Spinal cord (tissue), 10 donors: ENCODE measurements around the gene GP5. TPM values are rescaled to one million over a fixed set of nuclear protein-coding genes. Genes with fewer than 3 reads are reported as not detected.

ENCODE experiments used
- DNase-seq, 6 donors: peaks; one replicate each; pipeline versions ENCODE4 v3.0.0 to v3.0.0-alpha.2; 2013 to 2015; ENCODE audit warnings: low spot score in 6 of 6, low read depth in 4 of 6
- H3K27ac ChIP-seq: one replicate; pipeline ENCODE4 v1.5.1; 2013; ENCODE audit warnings: low read depth, low read length, control low read depth
- H3K27me3 ChIP-seq: one replicate; pipeline ENCODE4 v1.6.1; 2013; ENCODE audit warnings: low read length; ENCODE audit not compliant: control insufficient read depth, insufficient read depth
- H3K36me3 ChIP-seq: one replicate; pipeline ENCODE4 v1.6.1; 2013; ENCODE audit warnings: low read length; ENCODE audit not compliant: control insufficient read depth, insufficient read depth
- H3K4me1 ChIP-seq: one replicate; pipeline ENCODE4 v1.6.1; 2013; ENCODE audit warnings: low read length; ENCODE audit not compliant: control insufficient read depth, insufficient read depth
- H3K4me3 ChIP-seq: one replicate; pipeline ENCODE4 v1.5.1; 2013; ENCODE audit warnings: low read depth, low read length, control low read depth
- H3K9me3 ChIP-seq: one replicate; pipeline ENCODE4 v1.6.1; 2013; ENCODE audit warnings: low read length; ENCODE audit not compliant: control insufficient read depth, insufficient read depth
- WGBS: methylation state at CpG from one replicate; pipeline ENCODE4 v1.1.5; 2013; ENCODE audit warnings: missing lambda C conversion rate; ENCODE audit not compliant: insufficient coverage; 5-methylcytosine and 5-hydroxymethylcytosine counted together
- polyA plus RNA-seq, 2 donors: library from polyadenylated mRNA; unstranded; fragments of 120-200 nt; gene quantifications; one replicate each; pipeline ENCODE4 v1.2.1, GENCODE V29; 2013; ENCODE audit not compliant: insufficient read length in 2 of 2
- total RNA-seq, 2 donors: library from RNA; depleted of rRNA in 1 of 2; stranded (reverse); fragments of 120-200 nt in 1 of 2; fragments of >200 nt in 1 of 2; gene quantifications; one replicate each; pipeline versions ENCODE4 v1.2.3 to v1.2.4, GENCODE V29; 2013 to 2014
- donor health status: healthy.

The GP5 gene
- total and polyA plus RNA-seq, 4 donors = 0.25 to 0.69 (median 0.31) TPM

DNA sequence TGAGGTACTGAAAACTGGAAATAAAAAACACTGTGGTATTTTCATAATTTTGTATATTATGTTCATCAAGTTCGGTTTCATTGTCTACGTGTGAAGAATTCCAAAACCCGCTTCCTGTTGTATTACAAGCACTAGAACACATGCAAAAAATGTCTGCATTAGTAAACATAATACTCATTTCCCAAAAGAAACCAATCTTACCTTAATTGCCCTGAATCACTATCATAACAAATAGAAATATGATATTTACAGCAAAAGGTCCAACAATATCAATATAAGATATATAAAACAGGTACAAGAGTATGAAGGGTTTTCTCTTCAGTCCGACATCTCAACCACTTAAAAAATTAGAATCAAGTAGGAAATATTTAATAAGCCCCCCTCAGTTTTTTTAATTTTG is 26.3 kb upstream of the GP5 start:
- DNase-seq = no peak
- Histone ChIP-seq H3K4me3 (no peak overlapping the region), H3K9me3 (no peaks in the 10 kb centered on the region), H3K36me3 (peaks cover 8% of the 10 kb centered on the region), H3K27me3 (no peaks in the 10 kb centered on the region), H3K27ac (no peak overlapping the region), H3K4me1 (no peaks in the 10 kb centered on the region)
- WGBS = 90% methylated on average over 2 of the region's 4 CpGs

DNA sequence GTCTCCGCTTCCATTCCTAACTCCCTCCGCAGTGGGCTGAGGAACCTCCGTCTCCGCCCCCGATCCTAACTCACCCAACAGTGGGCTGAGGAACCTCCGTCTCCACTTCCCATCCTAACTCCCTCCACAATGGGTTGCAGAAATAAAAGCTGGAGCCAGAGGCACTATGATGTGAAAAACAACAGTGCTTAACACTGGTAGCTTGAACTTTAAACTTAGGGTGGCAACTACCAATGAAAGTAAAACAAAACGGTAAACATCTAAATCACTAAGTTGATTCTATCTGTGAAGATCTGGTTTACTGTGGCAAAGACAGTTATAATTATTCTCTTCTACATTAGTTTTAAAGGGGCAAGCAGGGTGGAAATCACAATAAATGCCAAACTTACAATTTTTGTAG is 25.9 kb upstream of the GP5 start:
- DNase-seq = no peak
- H3K4me3 ChIP-seq = no peak overlapping the region
- no peaks in the 10 kb centered on the region for H3K27me3 ChIP-seq
- no peak overlapping the region for H3K27ac ChIP-seq
- 80% methylated on average over 1 of the region's 7 CpGs for WGBS
- peaks cover 8% of the 10 kb centered on the region for H3K36me3 ChIP-seq
- no peaks in the 10 kb centered on the region for H3K4me1 ChIP-seq
- H3K9me3 ChIP-seq = no peaks in the 10 kb centered on the region

GRCh38 chr3:194424373-194424772 is 25.3 kb upstream of the GP5 start:
- WGBS = no CpG with 5 or more reads among the region's 1 CpG
- Histone ChIP-seq H3K9me3 (no peaks in the 10 kb centered on the region), H3K27me3 (no peaks in the 10 kb centered on the region)

DNA sequence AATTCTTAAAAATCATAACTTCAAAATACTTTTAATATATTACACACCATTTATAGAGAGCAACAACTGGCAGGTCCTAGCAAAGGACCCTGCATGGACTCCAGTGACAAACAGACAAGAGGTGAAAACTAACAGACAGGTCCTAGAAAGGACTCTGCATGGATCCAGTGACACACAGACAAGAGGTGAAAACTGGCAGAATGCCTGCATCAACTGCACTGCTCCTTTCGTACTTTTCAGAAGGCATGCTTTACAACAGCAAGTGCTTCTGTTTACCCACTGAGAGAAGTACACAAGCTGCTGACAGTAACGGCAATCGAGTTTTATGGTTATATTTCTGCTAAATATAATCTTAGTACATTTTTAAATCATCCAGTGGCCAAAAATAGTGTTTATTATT is 24.3 kb upstream of the GP5 start:
- Histone ChIP-seq H3K4me1 (no peaks in the 10 kb centered on the region), H3K27me3 (no peaks in the 10 kb centered on the region), H3K4me3 (no peak overlapping the region), H3K27ac (no peak overlapping the region), H3K36me3 (peaks cover 8% of the 10 kb centered on the region), H3K9me3 (no peaks in the 10 kb centered on the region)
- WGBS = no CpG with 5 or more reads among the region's 3 CpGs
- no peak for DNase-seq

More at GRCh38 chr3:194424373-194424772, 25.3 kb upstream of the GP5 start:
- no peak overlapping the region for H3K27ac ChIP-seq
- H3K36me3 ChIP-seq = peaks cover 8% of the 10 kb centered on the region
- no peaks in the 10 kb centered on the region for H3K4me1 ChIP-seq
- no peak for DNase-seq
- H3K4me3 ChIP-seq = no peak overlapping the region

GRCh38 chr3:194422188-194422587 is 23.1 kb upstream of the GP5 start:
- Histone ChIP-seq H3K4me1 (peaks cover 1% of the 10 kb centered on the region), H3K9me3 (no peaks in the 10 kb centered on the region), H3K27ac (no peak overlapping the region), H3K27me3 (no peaks in the 10 kb centered on the region), H3K36me3 (peaks cover 13% of the 10 kb centered on the region), H3K4me3 (no peak overlapping the region)
- DNase-seq = no peak

DNA sequence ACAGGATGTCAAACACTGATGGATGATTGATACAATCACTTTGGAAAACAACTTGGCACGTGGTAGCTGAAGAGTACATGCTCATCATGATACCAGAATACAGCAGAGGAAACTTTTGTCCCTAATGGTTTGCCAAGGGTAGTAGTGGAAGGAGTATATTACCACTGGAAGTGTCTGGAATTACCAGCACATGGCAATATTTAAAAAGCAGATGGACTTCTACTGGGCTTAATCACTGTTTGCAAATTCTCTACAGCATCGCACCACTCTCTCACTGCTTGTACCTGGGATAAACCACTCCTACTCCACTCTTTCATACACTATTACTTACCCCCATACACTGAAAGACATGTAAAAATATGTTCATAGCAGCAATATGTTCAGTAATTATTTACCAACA is 19.6 kb upstream of the GP5 start:
- Histone ChIP-seq H3K27ac (no peak overlapping the region), H3K27me3 (no peaks in the 10 kb centered on the region), H3K4me1 (peaks cover 4% of the 10 kb centered on the region), H3K9me3 (no peaks in the 10 kb centered on the region), H3K36me3 (peaks cover 9% of the 10 kb centered on the region), H3K4me3 (no peak overlapping the region)
- no peak for DNase-seq
- WGBS = 83% methylated on average over 1 of the region's 2 CpGs

GRCh38 chr3:194407423-194407822 is 8.4 kb upstream of the GP5 start:
- peaks cover 6% of the 10 kb centered on the region for H3K36me3 ChIP-seq
- 83% methylated on average over 4 of the region's 7 CpGs for WGBS
- no peaks in the 10 kb centered on the region for H3K4me1 ChIP-seq
- H3K27me3 ChIP-seq = no peaks in the 10 kb centered on the region
- no peaks in the 10 kb centered on the region for H3K9me3 ChIP-seq
- H3K4me3 ChIP-seq = no peak overlapping the region
- no peak for DNase-seq
- no peak overlapping the region for H3K27ac ChIP-seq

- H3K27me3 ChIP-seq = peaks cover 2% of the 10 kb centered on the region
- H3K36me3 ChIP-seq = peaks cover 3% of the 10 kb centered on the region
- WGBS = 100% methylated on average over 1 of the region's 2 CpGs
- no peaks in the 10 kb centered on the region for H3K9me3 ChIP-seq
- H3K4me3 ChIP-seq = no peak overlapping the region
- peaks cover 9% of the 10 kb centered on the region for H3K4me1 ChIP-seq
- H3K27ac ChIP-seq = no peak overlapping the region
- DNase-seq = no peak
Measured at GRCh38 chr3:194405766-194406165, 6.7 kb upstream of the GP5 start.

GRCh38 chr3:194404365-194405140 is 5.5 kb upstream of the GP5 start:
- H3K4me3 ChIP-seq = no peak overlapping the region
- 48% methylated on average over 6 of the region's 10 CpGs for WGBS
- H3K4me1 ChIP-seq = peaks cover 9% of the 10 kb centered on the region
- DNase-seq = peak in 2 of 6 donors; percentile 85 to 91
- H3K9me3 ChIP-seq = no peaks in the 10 kb centered on the region
- H3K27ac ChIP-seq = no peak overlapping the region
- H3K36me3 ChIP-seq = peaks cover 3% of the 10 kb centered on the region
- H3K27me3 ChIP-seq = peaks cover 5% of the 10 kb centered on the region

DNA sequence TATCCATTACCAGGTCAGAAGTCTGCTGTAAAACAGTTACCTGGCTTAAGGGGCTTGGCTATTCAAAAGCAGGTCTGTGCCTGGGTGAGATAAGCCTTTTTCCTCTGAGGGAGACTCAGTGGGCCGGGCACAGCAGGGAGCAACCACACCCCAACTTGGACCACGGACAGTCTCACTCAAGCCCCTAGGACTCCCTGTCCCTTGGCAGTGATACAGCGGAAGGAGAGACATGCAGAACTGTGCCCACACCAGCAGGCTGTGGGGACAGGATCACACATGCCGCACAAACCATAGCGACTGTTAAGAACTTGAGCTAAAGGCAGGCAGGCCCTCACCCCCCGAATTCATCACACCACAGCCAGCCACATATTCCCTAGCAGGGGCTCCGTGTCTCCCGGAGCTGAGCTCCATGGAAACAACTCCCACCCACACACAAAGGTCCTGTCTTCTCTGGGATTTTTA is 2.8 kb upstream of the GP5 start:
- 21% methylated on average over 8 of the region's 8 CpGs for WGBS
- Histone ChIP-seq H3K36me3 (no peaks in the 10 kb centered on the region), H3K4me3 (no peak overlapping the region), H3K4me1 (peaks cover 22% of the 10 kb centered on the region), H3K27ac (no peak overlapping the region), H3K27me3 (peaks cover 30% of the 10 kb centered on the region), H3K9me3 (no peaks in the 10 kb centered on the region)
- peak in 2 of 6 donors; percentile 53 to 64 for DNase-seq
